Activated CD4-positive, CD25-positive, alpha-beta regulatory T cell treated with anti-CD3 and anti-CD28 coated beads, Interleukin-2, amount 50 U/mL, for 16 hours (primary cell): Measurements from ENCODE around the gene GCGR.
"Not testable (repeated sequence)": the region's sequence is repeated elsewhere in the genome, so short reads cannot be mapped to it uniquely, and the experiment has no call there.

Source experiments
- DNase-seq: peaks from one replicate; pipeline ENCODE4 v3.0.0-alpha.2; 2020; ENCODE audit warnings: low read depth, low spot score

GCGR gene

GRCh38 chr17:81831957-81832607 is 28.1 kb downstream of the GCGR start:
- DNase-seq: no peak

GRCh38 chr17:81832608-81833159 is 28.7 kb downstream of the GCGR start:
- DNase-seq: no peak

- peak; percentile 87 for DNase-seq
Observed at GRCh38 chr17:81833160-81833920, 29.4 kb downstream of the GCGR start, which contains the start of gene MCRIP1. Gene MCRIP1, minus strand, starts transcription at chr17:81833291. Its CDS starts 8,785 bp downstream, at chr17:81824506.

GRCh38 chr17:81833921-81834830 is 30.2 kb downstream of the GCGR start:
- no peak for DNase-seq

- DNase-seq: no peak
Observed at GRCh38 chr17:81834831-81835267, 30.9 kb downstream of the GCGR start, which contains the start of gene PPP1R27. Gene PPP1R27, minus strand, starts transcription at chr17:81835050. Its CDS starts 97 bp downstream, at chr17:81834953.

GRCh38 chr17:81837641-81838040 is 33.7 kb downstream of the GCGR start:
- no peak for DNase-seq

- no peak for DNase-seq
Observed at GRCh38 chr17:81838753-81839255, 34.9 kb downstream of the GCGR start.

- no peak for DNase-seq
Observed at GRCh38 chr17:81839301-81839700, 35.4 kb downstream of the GCGR start.

- not testable (repeated sequence) for DNase-seq
Observed at GRCh38 chr17:81840059-81840458, 36.1 kb downstream of the GCGR start.

GRCh38 chr17:81840826-81841778 is 37.2 kb downstream of the GCGR start:
- no peak for DNase-seq

GRCh38 chr17:81841866-81842265 is 37.9 kb downstream of the GCGR start:
- DNase-seq: no peak

GRCh38 chr17:81842378-81842724 is 38.4 kb downstream of the GCGR start:
- no peak for DNase-seq

- DNase-seq: no peak
Observed at GRCh38 chr17:81842725-81843504, 39.0 kb downstream of the GCGR start.

GRCh38 chr17:81843713-81844326 is 39.9 kb downstream of the GCGR start:
- no peak for DNase-seq

- no peak for DNase-seq
Observed at GRCh38 chr17:81844327-81844851, 40.4 kb downstream of the GCGR start.

GRCh38 chr17:81844887-81845286 is 40.9 kb downstream of the GCGR start:
- DNase-seq: no peak

- no peak for DNase-seq
Observed at GRCh38 chr17:81845361-81845760, 41.4 kb downstream of the GCGR start.

GRCh38 chr17:81845881-81846742 is 42.2 kb downstream of the GCGR start:
- no peak for DNase-seq
